ENCODE data around the gene EFHD1.
"Not testable (repeated sequence)": the region's sequence is repeated elsewhere in the genome, so short reads cannot be mapped to it uniquely, and the experiment has no call there.

EFHD1 gene

GRCh38 chr2:232700154-232700553 is 66.8 kb downstream of the EFHD1 start:
- Histone ChIP-seq H3K4me3 (ENCODE audit: low read depth, low read length) (no peak overlapping the region), H3K9ac (ENCODE audit: low read depth, low read length) (no peak overlapping the region), H3K27me3 (ENCODE audit: control insufficient read depth, insufficient read depth, low read length) (no peaks in the 10 kb centered on the region), H3K4me1 (ENCODE audit: control insufficient read depth, insufficient read depth, low read length) (peaks cover 10% of the 10 kb centered on the region), H3K9me3 (ENCODE audit: control insufficient read depth, insufficient read depth, low read length) (no peaks in the 10 kb centered on the region), H3K36me3 (ENCODE audit: control insufficient read depth, insufficient read depth, low read length) (no peaks in the 10 kb centered on the region)

GRCh38 chr2:232707076-232707475 is 73.7 kb downstream of the EFHD1 start:
- H3K27me3 ChIP-seq (ENCODE audit: control insufficient read depth, insufficient read depth, low read length): no peaks in the 10 kb centered on the region
- H3K4me1 ChIP-seq (ENCODE audit: control insufficient read depth, insufficient read depth, low read length): no peaks in the 10 kb centered on the region
- no peak overlapping the region for H3K9ac ChIP-seq (ENCODE audit: low read depth, low read length)
- H3K4me3 ChIP-seq (ENCODE audit: low read depth, low read length): no peak overlapping the region
- no peaks in the 10 kb centered on the region for H3K9me3 ChIP-seq (ENCODE audit: control insufficient read depth, insufficient read depth, low read length)
- H3K36me3 ChIP-seq (ENCODE audit: control insufficient read depth, insufficient read depth, low read length): no peaks in the 10 kb centered on the region

GRCh38 chr2:232713505-232713904 is 80.1 kb downstream of the EFHD1 start:
- Histone ChIP-seq H3K36me3 (ENCODE audit: control insufficient read depth, insufficient read depth, low read length) (no peaks in the 10 kb centered on the region), H3K4me3 (ENCODE audit: low read depth, low read length) (no peak overlapping the region), H3K9me3 (ENCODE audit: control insufficient read depth, insufficient read depth, low read length) (no peaks in the 10 kb centered on the region), H3K27me3 (ENCODE audit: control insufficient read depth, insufficient read depth, low read length) (no peaks in the 10 kb centered on the region), H3K4me1 (ENCODE audit: control insufficient read depth, insufficient read depth, low read length) (no peaks in the 10 kb centered on the region), H3K9ac (ENCODE audit: low read depth, low read length) (no peak overlapping the region)

GRCh38 chr2:232714969-232715368 is 81.6 kb downstream of the EFHD1 start:
- Histone ChIP-seq H3K9me3 (ENCODE audit: control insufficient read depth, insufficient read depth, low read length) (no peaks in the 10 kb centered on the region), H3K9ac (ENCODE audit: low read depth, low read length) (no peak overlapping the region), H3K4me3 (ENCODE audit: low read depth, low read length) (no peak overlapping the region), H3K27me3 (ENCODE audit: control insufficient read depth, insufficient read depth, low read length) (no peaks in the 10 kb centered on the region), H3K4me1 (ENCODE audit: control insufficient read depth, insufficient read depth, low read length) (no peaks in the 10 kb centered on the region), H3K36me3 (ENCODE audit: control insufficient read depth, insufficient read depth, low read length) (no peaks in the 10 kb centered on the region)

- not testable (repeated sequence) for H3K4me1 ChIP-seq (ENCODE audit: control insufficient read depth, insufficient read depth, low read length); H3K9me3 ChIP-seq (ENCODE audit: control insufficient read depth, insufficient read depth, low read length); H3K9ac ChIP-seq (ENCODE audit: low read depth, low read length); H3K36me3 ChIP-seq (ENCODE audit: control insufficient read depth, insufficient read depth, low read length); H3K27me3 ChIP-seq (ENCODE audit: control insufficient read depth, insufficient read depth, low read length); H3K4me3 ChIP-seq (ENCODE audit: low read depth, low read length)
Observed at GRCh38 chr2:232720056-232720455, 86.7 kb downstream of the EFHD1 start.

- Histone ChIP-seq H3K4me3 (ENCODE audit: low read depth, low read length) (no peak overlapping the region), H3K4me1 (ENCODE audit: control insufficient read depth, insufficient read depth, low read length) (peaks cover 3% of the 10 kb centered on the region), H3K9me3 (ENCODE audit: control insufficient read depth, insufficient read depth, low read length) (no peaks in the 10 kb centered on the region), H3K27me3 (ENCODE audit: control insufficient read depth, insufficient read depth, low read length) (no peaks in the 10 kb centered on the region), H3K9ac (ENCODE audit: low read depth, low read length) (no peak overlapping the region), H3K36me3 (ENCODE audit: control insufficient read depth, insufficient read depth, low read length) (no peaks in the 10 kb centered on the region)
Observed at GRCh38 chr2:232721261-232721660, 87.9 kb downstream of the EFHD1 start.

GRCh38 chr2:232721882-232722281 is 88.5 kb downstream of the EFHD1 start:
- Histone ChIP-seq H3K27me3 (ENCODE audit: control insufficient read depth, insufficient read depth, low read length) (no peaks in the 10 kb centered on the region), H3K4me1 (ENCODE audit: control insufficient read depth, insufficient read depth, low read length) (peaks cover 3% of the 10 kb centered on the region), H3K4me3 (ENCODE audit: low read depth, low read length) (no peak overlapping the region), H3K36me3 (ENCODE audit: control insufficient read depth, insufficient read depth, low read length) (no peaks in the 10 kb centered on the region), H3K9ac (ENCODE audit: low read depth, low read length) (no peak overlapping the region), H3K9me3 (ENCODE audit: control insufficient read depth, insufficient read depth, low read length) (no peaks in the 10 kb centered on the region)

GRCh38 chr2:232723027-232723426 is 89.6 kb downstream of the EFHD1 start:
- H3K9ac ChIP-seq (ENCODE audit: low read depth, low read length): no peak overlapping the region
- no peaks in the 10 kb centered on the region for H3K36me3 ChIP-seq (ENCODE audit: control insufficient read depth, insufficient read depth, low read length)
- no peaks in the 10 kb centered on the region for H3K27me3 ChIP-seq (ENCODE audit: control insufficient read depth, insufficient read depth, low read length)
- no peaks in the 10 kb centered on the region for H3K9me3 ChIP-seq (ENCODE audit: control insufficient read depth, insufficient read depth, low read length)
- no peak overlapping the region for H3K4me3 ChIP-seq (ENCODE audit: low read depth, low read length)
- peaks cover 3% of the 10 kb centered on the region for H3K4me1 ChIP-seq (ENCODE audit: control insufficient read depth, insufficient read depth, low read length)

GRCh38 chr2:232728785-232729184 is 95.4 kb downstream of the EFHD1 start:
- no peaks in the 10 kb centered on the region for H3K27me3 ChIP-seq (ENCODE audit: control insufficient read depth, insufficient read depth, low read length)
- no peaks in the 10 kb centered on the region for H3K9me3 ChIP-seq (ENCODE audit: control insufficient read depth, insufficient read depth, low read length)
- no peak overlapping the region for H3K9ac ChIP-seq (ENCODE audit: low read depth, low read length)
- no peaks in the 10 kb centered on the region for H3K4me1 ChIP-seq (ENCODE audit: control insufficient read depth, insufficient read depth, low read length)
- H3K4me3 ChIP-seq (ENCODE audit: low read depth, low read length): no peak overlapping the region
- H3K36me3 ChIP-seq (ENCODE audit: control insufficient read depth, insufficient read depth, low read length): no peaks in the 10 kb centered on the region

GRCh38 chr2:232731470-232731869 is 98.1 kb downstream of the EFHD1 start:
- Histone ChIP-seq H3K4me1 (ENCODE audit: control insufficient read depth, insufficient read depth, low read length) (no peaks in the 10 kb centered on the region), H3K4me3 (ENCODE audit: low read depth, low read length) (no peak overlapping the region), H3K9ac (ENCODE audit: low read depth, low read length) (no peak overlapping the region), H3K36me3 (ENCODE audit: control insufficient read depth, insufficient read depth, low read length) (no peaks in the 10 kb centered on the region), H3K27me3 (ENCODE audit: control insufficient read depth, insufficient read depth, low read length) (no peaks in the 10 kb centered on the region), H3K9me3 (ENCODE audit: control insufficient read depth, insufficient read depth, low read length) (no peaks in the 10 kb centered on the region)
